ENCODE measurements around the gene KRT76. TPM values are rescaled to one million over a fixed set of nuclear protein-coding genes. Genes with fewer than 3 reads are reported as not detected.

KRT76 gene
- total and polyA plus RNA-seq, 10 of the 15 experiments (the other 5 are each of a cell fraction or from before 2014, with no cell fraction given): not detected

DNA sequence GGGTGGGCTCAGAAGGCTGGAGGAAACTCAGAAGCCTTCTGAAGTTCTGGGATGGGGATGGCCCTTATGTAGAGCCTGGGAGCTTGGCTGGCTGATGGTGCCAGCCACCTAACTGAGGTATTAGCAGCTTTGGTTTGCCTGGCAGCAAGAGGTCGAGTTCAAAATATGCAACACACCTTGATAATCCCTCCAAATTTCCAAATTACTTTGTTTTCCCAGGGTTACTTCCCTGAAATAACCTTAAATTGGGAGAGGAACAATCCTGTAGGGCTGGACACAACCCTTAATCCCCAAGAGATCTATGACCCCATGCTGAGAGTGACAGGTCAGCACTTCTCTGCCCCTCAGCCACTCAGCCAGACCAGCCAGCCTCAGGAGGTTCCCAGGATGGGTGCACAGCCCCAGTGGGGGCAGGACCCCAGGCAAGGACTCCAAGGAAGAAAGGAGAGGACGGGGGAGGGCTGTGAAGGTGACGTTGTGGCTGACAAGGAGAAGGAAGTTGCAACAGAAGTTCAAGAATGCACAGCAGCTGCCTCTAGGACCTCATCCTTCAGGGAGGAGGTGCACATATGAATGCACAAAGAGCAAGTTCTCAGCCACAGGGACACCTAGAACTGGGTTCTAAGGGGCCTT, 55.2 kb downstream of the KRT76 start:
- intact Hi-C loops (cut with micrococcal nuclease; ENCODE audit: unreplicated experiment): no loop called here
- CTCF ChIA-PET: no interaction called here
- no TSS peak for BruUV-seq (replicated peaks)
- H3K27ac ChIP-seq (ENCODE audit: control insufficient read depth, insufficient read depth): no peak overlapping the region
- no peaks in the 10 kb centered on the region for H3K79me2 ChIP-seq (ENCODE audit: control insufficient read depth, insufficient read depth, low read length)
- H3K9me3 ChIP-seq (replicated peaks; ENCODE audit: control insufficient read depth, insufficient read depth, low read length): no peaks in the 10 kb centered on the region
- in situ Hi-C loops (cut with MboI): no loop called here
- SMC1A ChIA-PET (ENCODE audit: uncharacterized antibody, unreplicated experiment): no interaction called here
- WGBS (ENCODE audit: insufficient coverage, insufficient replicate concordance, low lambda C conversion rate, missing lambda C conversion rate): 0% methylated on average over 3 of the region's 3 CpGs
- no peak for FAIRE-seq
- no peak for DNase-seq (ENCODE audit: low read depth, low spot score)
- no peak overlapping the region for H3K9ac ChIP-seq (ENCODE audit: control insufficient read depth, insufficient read depth, low read length)
- RAD21 ChIA-PET (ENCODE audit: unreplicated experiment): no interaction called here
- POLR2A ChIA-PET: no interaction called here
- TF ChIP-seq ATF7 (IDR thresholded peaks at IDR 0.05; ENCODE audit: low read depth) (no peak), CREM (IDR thresholded peaks at IDR 0.05; ENCODE audit: low read depth) (no peak), RCOR1 (conservative IDR thresholded peaks at IDR 0.05; ENCODE audit: low read depth, low read length) (no peak), HDAC2 (IDR thresholded peaks at IDR 0.05) (no peak), NFYB (IDR thresholded peaks at IDR 0.05; ENCODE audit: insufficient read depth, low read depth, low read length) (no peak), EED (IDR thresholded peaks at IDR 0.05; ENCODE audit: low read depth) (no peak), SMAD1 (IDR thresholded peaks at IDR 0.05; ENCODE audit: low read depth, partially characterized antibody) (no peak), SPI1 (IDR thresholded peaks at IDR 0.05; ENCODE audit: borderline replicate concordance, insufficient read depth, low read depth, low read length) (no peak), CHD2 (IDR thresholded peaks at IDR 0.05; ENCODE audit: borderline replicate concordance, low read depth, low read length) (no peak), MYB (IDR thresholded peaks at IDR 0.05; ENCODE audit: borderline replicate concordance, low read depth, low read length) (no peak), KLF5 (IDR thresholded peaks at IDR 0.05; ENCODE audit: partially characterized antibody) (no peak), FOXK2 (IDR thresholded peaks at IDR 0.05) (no peak)
- TF ChIP-seq, protein P1, sequence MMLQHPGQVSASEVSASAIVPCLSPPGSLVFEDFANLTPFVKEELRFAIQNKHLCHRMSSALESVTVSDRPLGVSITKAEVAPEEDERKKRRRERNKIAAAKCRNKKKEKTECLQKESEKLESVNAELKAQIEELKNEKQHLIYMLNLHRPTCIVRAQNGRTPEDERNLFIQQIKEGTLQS (IDR thresholded peaks at IDR 0.05; ENCODE audit: borderline replicate concordance, extremely low read depth, low read depth, low read length): no peak
- no peaks in the 10 kb centered on the region for H3K4me1 ChIP-seq (ENCODE audit: control insufficient read depth, insufficient read depth, low read length)
- no peak overlapping the region for H3K4me3 ChIP-seq
- no peaks in the 10 kb centered on the region; the same call in 1 of the 2 replicates for H4K20me1 ChIP-seq (ENCODE audit: control insufficient read depth, insufficient read depth)
- no peak for ATAC-seq
- no peak overlapping the region for H3K4me2 ChIP-seq (ENCODE audit: control insufficient read depth, insufficient read depth)
- H3K27me3 ChIP-seq (replicated peaks in 1 of 2; ENCODE audit: control insufficient read depth in 2 of 2, insufficient read depth in 2 of 2, low read length in 1 of 2): peaks cover 0 to 2% of the 10 kb centered on the region in 2 experiments; a peak in 2 of 4 replicates
- H2AFZ ChIP-seq (ENCODE audit: control insufficient read depth, low read depth, low read length): no peak overlapping the region
- H3K36me3 ChIP-seq (ENCODE audit: control insufficient read depth in 2 of 2, insufficient read depth in 2 of 2, low read length in 1 of 2): no peaks in the 10 kb centered on the region

Measured in GM12878 (cell line).